NB4 (cell line): ENCODE results near the gene SNURF.

Source experiments
- DNase-seq: peaks from one replicate; pipeline ENCODE4 v3.0.0; 2010; ENCODE audit warnings: low read depth
- H3K4me3 ChIP-seq: one replicate; pipeline ENCODE4 v1.5.1; 2011; ENCODE audit warnings: mild to moderate bottlenecking, low read depth, low read length, moderate library complexity
- CTCF ChIP-seq: IDR thresholded peaks from one replicate; pipeline ENCODE4 v1.5.1; 2012; ENCODE audit warnings: low read depth, low read length
- MAX ChIP-seq: IDR thresholded peaks from 2 replicates; pipeline ENCODE4 v1.6.1; 2011; ENCODE audit warnings: low read depth, low read length
- MYC ChIP-seq: IDR thresholded peaks from 2 replicates; pipeline ENCODE4 v1.6.1; 2011; ENCODE audit warnings: low read depth, low read length
- POLR2A ChIP-seq: IDR thresholded peaks from 2 replicates; pipeline ENCODE4 v1.6.1; 2011; ENCODE audit warnings: mild to moderate bottlenecking; ENCODE audit not compliant: insufficient read length; ENCODE audit errors: extremely low read depth

SNURF gene

DNA sequence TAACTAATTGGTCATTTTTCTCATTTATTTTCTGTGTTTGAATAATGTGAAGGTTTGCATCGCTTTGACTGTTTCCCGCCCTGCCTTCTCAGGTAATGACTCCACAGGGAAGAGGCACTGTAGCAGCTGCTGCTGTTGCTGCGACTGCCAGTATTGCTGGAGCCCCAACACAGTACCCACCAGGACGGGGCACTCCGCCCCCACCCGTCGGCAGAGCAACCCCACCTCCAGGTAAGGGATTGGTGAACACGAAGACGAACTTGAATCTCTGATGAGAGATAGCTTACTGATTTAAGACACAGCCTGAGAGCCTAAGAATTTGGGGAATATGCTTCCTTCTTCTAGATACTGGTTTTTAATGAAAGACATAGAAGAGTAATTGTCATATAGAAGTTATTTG lies 22.9 kb downstream of the SNURF start:
- TF ChIP-seq POLR2A (no peak), CTCF (no peak), MAX (no peak), MYC (no peak)
- no peak for DNase-seq
- H3K4me3 ChIP-seq, result no peak overlapping the region

DNA sequence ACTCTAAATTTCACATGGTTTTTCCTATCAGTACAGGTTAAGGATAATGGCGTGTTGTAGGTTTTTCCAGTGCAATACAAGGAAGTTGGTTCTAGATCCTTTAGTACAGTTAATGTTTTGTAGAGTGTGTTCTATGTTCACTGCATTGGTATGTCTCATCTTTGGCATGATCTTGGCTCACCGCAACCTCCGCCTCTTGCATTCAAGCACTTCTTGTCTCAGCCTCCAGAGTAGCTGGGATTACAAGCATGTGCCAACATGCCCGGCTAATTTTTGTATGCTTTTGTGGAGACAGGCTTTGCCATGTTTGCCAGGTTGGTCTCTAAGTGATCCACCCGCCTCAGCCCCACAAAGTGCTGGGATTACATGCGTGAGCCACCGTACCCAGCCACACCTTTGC lies 30.4 kb downstream of the SNURF start:
- TF ChIP-seq MYC (no peak), CTCF (no peak), MAX (no peak), POLR2A (no peak)
- H3K4me3 ChIP-seq, result no peak overlapping the region
- DNase-seq, result no peak

- TF ChIP-seq MAX (no peak), CTCF (no peak), POLR2A (no peak), MYC (no peak)
- H3K4me3 ChIP-seq, result no peak overlapping the region
- no peak for DNase-seq
Measured at GRCh38 chr15:24986653-24987052, 31.9 kb downstream of the SNURF start.
